Measurements from ENCODE around the gene CFDP1. TPM values are rescaled to one million over a fixed set of nuclear protein-coding genes. Genes with fewer than 3 reads are reported as not detected.

CFDP1 gene
- total and polyA plus RNA-seq, 2 donors (not counting 3 experiments of a cell fraction or from before 2014, with no cell fraction given) = 17.8 to 53.8 TPM

DNA sequence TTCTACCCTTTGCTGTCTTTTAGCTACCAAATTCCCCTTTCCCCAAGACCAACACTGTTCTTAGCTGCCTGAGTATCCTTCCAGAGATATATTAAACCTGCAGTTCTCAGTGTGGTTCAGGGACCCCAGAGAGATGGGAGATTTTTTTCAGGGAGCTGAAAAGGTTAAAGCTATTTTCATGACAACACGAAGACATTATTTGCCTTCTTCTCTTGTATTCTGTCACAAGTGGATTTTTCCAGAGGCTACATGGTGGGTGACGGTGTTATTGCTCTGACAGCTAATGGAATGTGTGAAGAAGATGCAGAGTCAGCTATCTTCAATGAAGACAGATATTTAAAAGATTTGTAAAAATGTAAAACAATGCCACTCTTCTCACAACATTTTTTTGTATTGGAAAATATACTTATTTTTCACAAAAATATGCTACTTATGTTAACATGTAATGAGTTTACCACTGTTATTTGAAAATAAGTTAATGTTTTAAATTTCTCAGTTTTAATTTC lies 69.0 kb downstream of the CFDP1 start:
- no peaks in the 10 kb centered on the region for H3K79me2 ChIP-seq (ENCODE audit: control insufficient read depth, insufficient read depth, low read length)
- no peak overlapping the region for H3K4me3 ChIP-seq (replicated peaks in 1 of 3; ENCODE audit: insufficient read depth in 1 of 3, low read depth in 1 of 3, low read length in 3 of 3)
- H3K4me2 ChIP-seq (ENCODE audit: insufficient read depth, low read length) = no peak overlapping the region
- TF ChIP-seq POLR2AphosphoS5 (IDR thresholded peaks at IDR 0.05; ENCODE audit: insufficient read depth, low read depth, low read length) (no peak), FOS (IDR thresholded peaks at IDR 0.05; ENCODE audit: borderline replicate concordance, insufficient read depth, low read length) (no peak), EZH2 (IDR thresholded peaks at IDR 0.05; ENCODE audit: borderline replicate concordance, low read depth, low read length, severe bottlenecking) (no peak), MYC (IDR thresholded peaks at IDR 0.05; ENCODE audit: low read depth, low read length) (no peak)
- TF ChIP-seq, protein P1, sequence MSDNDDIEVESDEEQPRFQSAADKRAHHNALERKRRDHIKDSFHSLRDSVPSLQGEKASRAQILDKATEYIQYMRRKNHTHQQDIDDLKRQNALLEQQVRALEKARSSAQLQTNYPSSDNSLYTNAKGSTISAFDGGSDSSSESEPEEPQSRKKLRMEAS (IDR thresholded peaks at IDR 0.05; ENCODE audit: insufficient read depth, insufficient read length) = no peak
- DNase-seq (ENCODE audit: low read depth, low spot score) (no peak), FAIRE-seq (no peak)
- CTCF ChIA-PET = interaction anchor here (0.6 kb wide), 1 partner anchor 97 kb away, joined by 4 read pairs; no protein-coding TSS in a partner anchor
- no peaks in the 10 kb centered on the region for H4K20me1 ChIP-seq (replicated peaks; ENCODE audit: control insufficient read depth, extremely low read depth, insufficient read depth, low read length)
- H3K9ac ChIP-seq (replicated peaks; ENCODE audit: extremely low read depth, insufficient read depth, low read length) = no peak overlapping the region
- no peaks in the 10 kb centered on the region for H3K9me1 ChIP-seq (replicated peaks; ENCODE audit: control insufficient read depth, extremely low read depth, insufficient read depth, low read length)
- H3K27ac ChIP-seq (ENCODE audit: insufficient read depth, low read depth, low read length) = no peak overlapping the region
- dilution Hi-C loops (cut with MboI; ENCODE audit: extremely low pct_ligation_motif_present, low sequenced_read_pairs) = no loop called here
- no peaks in the 10 kb centered on the region for H3K4me1 ChIP-seq (ENCODE audit: control insufficient read depth, extremely low read depth, insufficient read depth, low read length)
- intact Hi-C loops (cut with micrococcal nuclease) = no loop called here
- no peak overlapping the region for H2AFZ ChIP-seq (ENCODE audit: low read depth, low read length)
- POLR2A ChIA-PET = no interaction called here
- no peaks in the 10 kb centered on the region for H3K36me3 ChIP-seq (ENCODE audit: control insufficient read depth in 2 of 2, extremely low read depth in 1 of 2, insufficient read depth in 2 of 2, low read length in 2 of 2)
- H3K27me3 ChIP-seq (ENCODE audit: control insufficient read depth in 2 of 2, insufficient read depth in 2 of 2, low read length in 2 of 2) = no peaks in the 10 kb centered on the region
- BruUV-seq (replicated peaks) = no TSS peak
- no peaks in the 10 kb centered on the region for H3K9me3 ChIP-seq (replicated peaks; ENCODE audit: control insufficient read depth, insufficient read depth, low read length)

DNA sequence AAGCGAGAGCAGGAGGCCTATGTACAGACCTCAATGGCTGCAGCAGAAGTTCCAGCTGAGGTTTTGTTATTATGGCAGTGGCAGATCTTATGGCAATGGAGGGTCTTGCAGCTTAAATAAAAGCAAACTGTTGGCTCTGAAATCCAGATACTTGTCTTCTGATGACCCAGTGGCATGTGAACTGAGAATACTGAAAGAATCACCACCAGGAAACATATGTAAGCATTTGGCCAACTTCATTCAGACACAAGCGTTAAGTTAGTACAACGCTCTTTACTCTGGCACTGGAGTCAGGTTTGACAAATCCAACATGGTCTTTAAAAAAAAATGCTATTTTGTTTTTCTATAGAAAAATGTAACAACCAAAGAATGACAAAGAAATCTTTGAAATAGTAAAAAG lies 70.5 kb downstream of the CFDP1 start:
- FAIRE-seq (no peak), DNase-seq (ENCODE audit: low read depth, low spot score) (no peak)
- intact Hi-C loops (cut with micrococcal nuclease) = no loop called here
- H3K4me2 ChIP-seq (ENCODE audit: insufficient read depth, low read length) = no peak overlapping the region
- no peaks in the 10 kb centered on the region for H4K20me1 ChIP-seq (replicated peaks; ENCODE audit: control insufficient read depth, extremely low read depth, insufficient read depth, low read length)
- no peaks in the 10 kb centered on the region for H3K9me3 ChIP-seq (replicated peaks; ENCODE audit: control insufficient read depth, insufficient read depth, low read length)
- H3K79me2 ChIP-seq (ENCODE audit: control insufficient read depth, insufficient read depth, low read length) = no peaks in the 10 kb centered on the region
- no TSS peak for BruUV-seq (replicated peaks)
- TF ChIP-seq, protein P2, sequence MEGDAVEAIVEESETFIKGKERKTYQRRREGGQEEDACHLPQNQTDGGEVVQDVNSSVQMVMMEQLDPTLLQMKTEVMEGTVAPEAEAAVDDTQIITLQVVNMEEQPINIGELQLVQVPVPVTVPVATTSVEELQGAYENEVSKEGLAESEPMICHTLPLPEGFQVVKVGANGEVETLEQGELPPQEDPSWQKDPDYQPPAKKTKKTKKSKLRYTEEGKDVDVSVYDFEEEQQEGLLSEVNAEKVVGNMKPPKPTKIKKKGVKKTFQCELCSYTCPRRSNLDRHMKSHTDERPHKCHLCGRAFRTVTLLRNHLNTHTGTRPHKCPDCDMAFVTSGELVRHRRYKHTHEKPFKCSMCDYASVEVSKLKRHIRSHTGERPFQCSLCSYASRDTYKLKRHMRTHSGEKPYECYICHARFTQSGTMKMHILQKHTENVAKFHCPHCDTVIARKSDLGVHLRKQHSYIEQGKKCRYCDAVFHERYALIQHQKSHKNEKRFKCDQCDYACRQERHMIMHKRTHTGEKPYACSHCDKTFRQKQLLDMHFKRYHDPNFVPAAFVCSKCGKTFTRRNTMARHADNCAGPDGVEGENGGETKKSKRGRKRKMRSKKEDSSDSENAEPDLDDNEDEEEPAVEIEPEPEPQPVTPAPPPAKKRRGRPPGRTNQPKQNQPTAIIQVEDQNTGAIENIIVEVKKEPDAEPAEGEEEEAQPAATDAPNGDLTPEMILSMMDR (IDR thresholded peaks at IDR 0.05; ENCODE audit: extremely low read depth in 1 of 2, insufficient read depth in 1 of 2, low read depth in 1 of 2, low read length in 2 of 2) = no peak
- no peak for TF ChIP-seq JUN (IDR thresholded peaks at IDR 0.05; ENCODE audit: borderline replicate concordance, insufficient read depth, insufficient read length, low read depth)
- no peak for TF ChIP-seq FOS (IDR thresholded peaks at IDR 0.05; ENCODE audit: borderline replicate concordance, insufficient read depth, low read length)
- TF ChIP-seq, protein P1 (IDR thresholded peaks at IDR 0.05; ENCODE audit: insufficient read depth, insufficient read length) = no peak
- no peak for TF ChIP-seq EZH2 (IDR thresholded peaks at IDR 0.05; ENCODE audit: borderline replicate concordance, low read depth, low read length, severe bottlenecking)
- no peak for TF ChIP-seq MYC (IDR thresholded peaks at IDR 0.05; ENCODE audit: low read depth, low read length)
- TF ChIP-seq POLR2AphosphoS5 (IDR thresholded peaks at IDR 0.05; ENCODE audit: insufficient read depth, low read depth, low read length) = no peak
- no peaks in the 10 kb centered on the region for H3K27me3 ChIP-seq (ENCODE audit: control insufficient read depth in 2 of 2, insufficient read depth in 2 of 2, low read length in 2 of 2)
- H3K4me1 ChIP-seq (ENCODE audit: control insufficient read depth, extremely low read depth, insufficient read depth, low read length) = no peaks in the 10 kb centered on the region
- ChIA-PET POLR2A (interaction anchor here (0.6 kb wide), 1 partner anchor 19 kb away, joined by 4 read pairs; no protein-coding TSS in a partner anchor), CTCF (interaction anchor here (1.0 to 1.1 kb wide), 2 partner anchors 9 to 12 kb away, joined by 3 read pairs; no protein-coding TSS in a partner anchor)
- no peaks in the 10 kb centered on the region for H3K36me3 ChIP-seq (ENCODE audit: control insufficient read depth in 2 of 2, extremely low read depth in 1 of 2, insufficient read depth in 2 of 2, low read length in 2 of 2)
- H2AFZ ChIP-seq (ENCODE audit: low read depth, low read length) = no peak overlapping the region
- H3K4me3 ChIP-seq (replicated peaks in 1 of 3; ENCODE audit: insufficient read depth in 1 of 3, low read depth in 1 of 3, low read length in 3 of 3) = no peak overlapping the region
- no peaks in the 10 kb centered on the region for H3K9me1 ChIP-seq (replicated peaks; ENCODE audit: control insufficient read depth, extremely low read depth, insufficient read depth, low read length)
- no peak overlapping the region for H3K27ac ChIP-seq (ENCODE audit: insufficient read depth, low read depth, low read length)
- dilution Hi-C loops (cut with MboI; ENCODE audit: extremely low pct_ligation_motif_present, low sequenced_read_pairs) = no loop called here
- no peak overlapping the region for H3K9ac ChIP-seq (replicated peaks; ENCODE audit: extremely low read depth, insufficient read depth, low read length)
